Measurements from ENCODE around the gene CAD. TPM values are rescaled to one million over a fixed set of nuclear protein-coding genes. Genes with fewer than 3 reads are reported as not detected.

CAD gene
- polyA plus RNA-seq, 1 donor, result 26.9 TPM

- no peak for DNase-seq (ENCODE audit: low read depth)
Measured at GRCh38 chr2:27225526-27225925, 8.4 kb downstream of the CAD start.

GRCh38 chr2:27227501-27227900 lies 10.3 kb downstream of the CAD start:
- no peak for DNase-seq (ENCODE audit: low read depth)

DNA sequence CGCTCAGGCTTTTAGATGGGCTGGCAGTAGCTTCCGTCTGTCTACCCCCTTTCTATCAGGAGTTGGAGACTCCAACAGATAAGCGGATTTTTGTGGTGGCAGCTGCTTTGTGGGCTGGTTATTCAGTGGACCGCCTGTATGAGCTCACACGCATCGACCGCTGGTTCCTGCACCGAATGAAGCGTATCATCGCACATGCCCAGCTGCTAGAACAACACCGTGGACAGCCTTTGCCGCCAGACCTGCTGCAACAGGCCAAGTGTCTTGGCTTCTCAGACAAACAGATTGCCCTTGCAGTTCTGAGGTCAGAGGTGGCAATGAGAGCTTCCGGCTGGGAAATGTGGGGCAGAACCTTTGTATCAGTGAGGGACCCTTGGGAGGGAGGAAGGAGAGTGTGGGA lies 14.8 kb downstream of the CAD start:
- DNase-seq (ENCODE audit: low read depth), result no peak

DNA sequence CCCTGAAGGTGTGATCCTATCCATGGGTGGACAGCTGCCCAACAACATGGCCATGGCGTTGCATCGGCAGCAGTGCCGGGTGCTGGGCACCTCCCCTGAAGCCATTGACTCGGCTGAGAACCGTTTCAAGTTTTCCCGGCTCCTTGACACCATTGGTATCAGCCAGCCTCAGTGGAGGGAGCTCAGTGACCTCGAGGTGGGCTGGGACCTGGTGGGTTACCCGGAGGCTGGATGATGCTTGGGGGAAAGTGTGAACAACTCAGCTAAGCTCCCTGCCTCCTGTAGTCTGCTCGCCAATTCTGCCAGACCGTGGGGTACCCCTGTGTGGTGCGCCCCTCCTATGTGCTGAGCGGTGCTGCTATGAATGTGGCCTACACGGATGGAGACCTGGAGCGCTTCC lies 16.2 kb downstream of the CAD start:
- no peak for DNase-seq (ENCODE audit: low read depth)

DNA sequence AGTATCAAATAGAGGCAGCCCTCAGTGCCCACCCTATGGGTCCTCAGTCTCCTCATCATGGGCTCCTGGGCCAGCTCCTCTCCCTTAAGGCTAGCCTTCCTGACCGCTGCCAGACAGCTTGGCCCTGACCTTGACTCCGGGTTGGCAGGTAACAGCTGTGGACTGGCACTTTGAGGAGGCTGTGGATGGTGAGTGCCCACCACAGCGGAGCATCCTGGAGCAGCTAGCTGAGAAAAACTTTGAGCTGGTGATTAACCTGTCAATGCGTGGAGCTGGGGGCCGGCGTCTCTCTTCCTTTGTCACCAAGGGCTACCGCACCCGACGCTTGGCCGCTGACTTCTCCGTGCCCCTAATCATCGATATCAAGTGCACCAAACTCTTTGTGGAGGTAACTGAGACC lies 19.0 kb downstream of the CAD start:
- no peak for DNase-seq (ENCODE audit: low read depth)

DNA sequence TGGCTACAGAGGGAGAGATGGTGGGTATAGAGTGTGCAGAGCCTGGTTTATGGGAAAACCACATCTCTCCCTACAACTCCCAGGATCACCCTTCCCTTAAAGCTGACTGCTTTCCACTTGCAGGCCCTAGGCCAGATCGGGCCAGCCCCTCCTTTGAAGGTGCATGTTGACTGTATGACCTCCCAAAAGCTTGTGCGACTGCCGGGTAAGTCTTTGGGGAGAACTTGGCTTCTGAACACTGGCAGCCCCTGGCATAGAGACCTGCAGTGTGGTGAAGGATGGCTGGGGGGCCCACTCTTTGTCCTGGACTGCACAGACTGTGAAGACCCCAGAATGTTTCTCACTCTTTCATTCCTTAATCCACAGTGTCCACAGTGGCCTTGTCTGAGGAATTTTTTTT lies 19.5 kb downstream of the CAD start:
- no peak for DNase-seq (ENCODE audit: low read depth)

GRCh38 chr2:27237341-27237945 lies 20.3 kb downstream of the CAD start:
- no peak for DNase-seq (ENCODE audit: low read depth)

- DNase-seq (ENCODE audit: low read depth), result no peak
Measured at GRCh38 chr2:27238976-27239375, 21.8 kb downstream of the CAD start.

DNA sequence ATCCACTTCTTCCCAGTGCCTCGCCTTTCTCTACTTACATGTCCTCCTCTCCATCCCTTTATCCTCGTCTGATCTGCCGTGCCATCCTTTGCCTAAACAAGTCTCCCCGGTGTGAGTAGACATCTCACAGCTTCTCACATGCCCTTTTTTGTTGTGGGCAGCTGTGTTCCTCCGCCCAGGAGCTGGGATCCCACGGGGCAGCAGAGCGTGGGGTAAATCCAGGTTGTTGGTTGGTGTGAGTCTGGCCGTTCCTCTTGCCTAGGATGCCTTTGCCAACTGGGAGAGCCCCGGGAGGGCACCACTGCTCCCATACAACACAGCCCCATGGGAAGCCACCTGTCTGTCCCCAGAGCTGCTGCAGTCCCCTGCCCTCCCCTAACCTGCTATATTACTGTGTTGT lies 23.2 kb downstream of the CAD start:
- no peak for DNase-seq (ENCODE audit: low read depth)

GRCh38 chr2:27241761-27242613 lies 24.8 kb downstream of the CAD start:
- DNase-seq (ENCODE audit: low read depth), result no peak

GRCh38 chr2:27242614-27242951 lies 25.4 kb downstream of the CAD start:
- DNase-seq (ENCODE audit: low read depth), result no peak

DNA sequence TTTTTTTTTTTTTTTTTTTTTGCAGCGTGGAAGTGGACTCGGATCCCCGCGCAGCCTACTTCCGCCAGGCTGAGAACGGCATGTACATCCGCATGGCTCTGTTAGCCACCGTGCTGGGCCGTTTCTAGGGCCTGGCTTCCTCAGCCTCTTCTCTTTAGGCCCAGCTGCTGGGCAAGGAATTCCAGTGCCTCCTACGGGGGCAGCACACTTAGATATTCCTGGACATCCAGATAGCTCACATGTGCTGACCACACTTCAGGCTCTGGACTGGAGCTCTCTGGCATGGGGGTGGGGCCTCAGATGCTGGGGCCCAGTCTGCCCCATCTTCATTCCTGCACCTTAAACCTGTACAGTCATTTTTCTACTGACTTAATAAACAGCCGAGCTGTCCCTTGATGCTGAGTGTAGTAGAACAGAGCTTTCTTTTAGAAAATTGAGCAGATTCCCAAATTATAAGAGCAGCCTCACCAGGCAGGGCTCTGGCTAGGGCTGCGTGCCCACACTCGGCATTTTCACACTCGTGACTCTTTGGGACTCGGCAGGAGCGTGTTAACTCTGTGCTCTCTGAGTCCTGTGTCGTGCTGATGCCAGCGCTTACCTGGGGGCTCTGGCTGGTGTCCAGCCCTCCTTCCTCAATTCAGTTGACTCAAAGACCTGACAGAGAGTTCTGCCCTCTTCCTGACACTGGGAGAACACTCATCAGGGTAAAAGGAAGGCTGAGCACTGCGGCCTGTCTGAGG lies 26.4 kb downstream of the CAD start:
- DNase-seq (ENCODE audit: low read depth), result no peak

DNA sequence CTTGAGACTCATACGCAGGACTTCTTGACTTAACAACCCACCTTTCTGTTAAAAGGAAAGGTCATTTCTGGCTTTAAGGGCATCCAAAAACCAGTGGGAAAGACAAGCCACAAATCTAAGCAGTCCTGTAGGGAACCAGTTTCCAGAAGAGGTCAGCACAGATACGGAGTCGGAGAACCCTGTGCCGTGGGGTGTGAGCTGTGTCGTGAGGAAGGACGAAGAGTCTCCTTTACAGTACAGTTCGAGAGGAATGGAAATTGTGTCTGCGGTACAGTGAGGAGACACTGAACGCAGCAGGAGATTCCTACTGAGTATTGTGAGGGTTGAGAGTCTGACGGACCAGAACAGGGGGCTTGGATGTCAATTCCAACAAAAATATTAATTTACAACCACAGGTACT lies 27.9 kb downstream of the CAD start:
- no peak for DNase-seq (ENCODE audit: low read depth)

- DNase-seq (ENCODE audit: low read depth), result peak; percentile 13
Measured at GRCh38 chr2:27245626-27246025, 28.5 kb downstream of the CAD start.

GRCh38 chr2:27247893-27248292 lies 30.7 kb downstream of the CAD start:
- no peak for DNase-seq (ENCODE audit: low read depth)

- DNase-seq (ENCODE audit: low read depth), result no peak
Measured at GRCh38 chr2:27249159-27249890, 32.2 kb downstream of the CAD start.

GRCh38 chr2:27249891-27250651 lies 32.9 kb downstream of the CAD start:
- no peak for DNase-seq (ENCODE audit: low read depth)

- DNase-seq (ENCODE audit: low read depth), result no peak
Measured at GRCh38 chr2:27250652-27251379, 33.6 kb downstream of the CAD start.

GRCh38 chr2:27251766-27252165 lies 34.6 kb downstream of the CAD start:
- DNase-seq (ENCODE audit: low read depth), result no peak

DNA sequence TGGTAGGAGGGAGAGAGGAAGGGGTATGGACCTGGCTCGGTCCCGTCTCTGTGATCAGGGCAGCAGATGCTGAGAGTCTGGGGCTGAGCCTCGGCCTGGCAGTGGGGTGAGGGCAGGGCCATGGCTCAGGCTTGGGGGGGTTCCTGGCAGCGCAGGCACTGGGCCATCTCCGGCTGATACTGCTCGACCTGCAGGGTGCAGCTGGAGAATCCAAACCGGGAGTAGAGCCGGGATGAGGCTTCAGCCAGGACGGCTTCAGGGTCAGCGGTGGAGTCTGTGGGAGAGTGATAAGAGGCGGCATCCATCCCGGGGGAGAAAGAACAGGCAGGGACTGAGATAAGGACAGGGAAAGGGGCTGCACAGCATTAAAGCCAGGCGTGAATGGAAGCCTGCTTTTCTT lies 38.0 kb downstream of the CAD start:
- DNase-seq (ENCODE audit: low read depth), result no peak

DNA sequence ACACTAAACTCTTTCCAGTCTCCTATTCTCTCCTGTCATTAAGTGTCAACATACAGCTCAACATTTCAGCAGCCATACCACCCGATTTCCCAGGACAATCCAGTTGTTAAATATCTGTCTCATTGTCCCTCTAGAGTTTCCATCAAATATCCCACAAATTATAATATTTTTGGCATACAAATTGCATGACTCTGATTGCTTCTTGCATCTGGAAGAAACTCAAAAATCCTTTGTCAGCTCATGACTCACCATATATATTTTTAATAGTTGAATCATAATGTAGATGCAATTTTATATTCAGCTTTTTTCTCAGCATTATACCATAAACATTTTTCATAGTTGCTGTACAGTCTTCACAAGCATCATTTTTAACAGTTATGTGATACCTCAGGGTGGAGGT lies 38.5 kb downstream of the CAD start:
- no peak for DNase-seq (ENCODE audit: low read depth)

All from forelimb muscle (tissue), 1 donor.